HepG2 (cell line): ENCODE measurements around the gene INHBA. TPM values are rescaled to one million over a fixed set of nuclear protein-coding genes. Genes with fewer than 3 reads are reported as not detected.

Source experiments
- ATAC-seq: fragments of 200-7000 bp; cut with Tn5 transposase; 3 replicates; pipeline ENCODE4 v1.9.1; 2020; ENCODE audit warnings: mild to moderate bottlenecking, moderate library complexity
- BruUV-seq: library from RNA; stranded (reverse); fragments of 400-500 nt; replicated peaks from 2 replicates; lab custom pipeline; 2021; lab: Mats Ljungman, UMichigan
- CTCF ChIA-PET: fragments of 300-600 bp; formaldehyde crosslinking; extraction: SDS; loops from one replicate; lab custom pipeline; 2021; ENCODE audit warnings: low total read pairs, inconsistent platforms, low intra/inter-chr PET ratio; lab: Yijun Ruan, JAX
- POLR2A ChIA-PET: fragments of 350-600 bp; sonication (Branson Sonifier 250); formaldehyde crosslinking; loops from one replicate; lab custom pipeline; 2020; ENCODE audit warnings: antibody characterized with exemption, inconsistent platforms; lab: Yijun Ruan, JAX
- DNase-seq: peaks from one replicate; pipeline ENCODE4 v3.0.0-alpha.2; 2015; ENCODE audit warnings: low spot score
- FAIRE-seq: peaks from 3 replicates; lab custom pipeline; 2011; peaks lifted over from hg19 to GRCh38; lab: Jason Lieb, UNC
- H2AFZ ChIP-seq: one replicate; pipeline ENCODE4 v1.6.1; 2011; ENCODE audit warnings: low read length, inconsistent platforms
- H3K27ac ChIP-seq: fragments of 300-600 bp; 3 replicates; pipeline ENCODE4 v1.8.0; 2011; ENCODE audit warnings: mixed run types, mild to moderate bottlenecking, mixed read lengths, low read length, inconsistent platforms; ENCODE audit not compliant: insufficient read depth; ENCODE audit errors: extremely low read length
- H3K27me3 ChIP-seq, 2 experiments: fragments of 200-600 bp in 1 of 2; 2 replicates in 1 of 2; 3 replicates in 1 of 2; pipeline versions ENCODE4 v1.6.0 to v1.8.0; 2011; ENCODE audit warnings: low read length in 2 of 2, mild to moderate bottlenecking in 2 of 2, moderate library complexity in 2 of 2, inconsistent platforms in 1 of 2; ENCODE audit not compliant: insufficient read depth in 2 of 2, control insufficient read depth in 1 of 2
- H3K36me3 ChIP-seq, 2 experiments: fragments of 200-600 bp in 1 of 2; replicated peaks in 1 of 2; 2 replicates in 1 of 2; 3 replicates in 1 of 2; pipeline versions ENCODE4 v1.5.1 to v1.8.0; 2011; ENCODE audit warnings: low read length in 2 of 2, inconsistent platforms in 1 of 2; ENCODE audit not compliant: insufficient read depth in 2 of 2, control insufficient read depth in 1 of 2
- H3K4me1 ChIP-seq: 2 replicates; pipeline ENCODE4 v1.5.1; 2012; ENCODE audit warnings: low read length, inconsistent platforms; ENCODE audit not compliant: insufficient read depth
- H3K4me2 ChIP-seq: 2 replicates; pipeline ENCODE4 v1.6.0; 2011; ENCODE audit warnings: low read depth, low read length, inconsistent platforms
- H3K4me3 ChIP-seq, 3 experiments: fragments of 200-600 bp in 1 of 3; sonication (generic), shearing (Covaris generic) in 1 of 3; replicated peaks in 1 of 3; 2 replicates each; pipeline ENCODE4 v1.5.1; 2011 to 2016; ENCODE audit warnings: low read length in 3 of 3, inconsistent platforms in 2 of 3, low read depth in 2 of 3, mild to moderate bottlenecking in 2 of 3, control low read depth in 1 of 3, mixed read lengths in 1 of 3; ENCODE audit not compliant: insufficient read depth in 1 of 3
- H3K79me2 ChIP-seq: one replicate; pipeline ENCODE4 v1.6.1; 2011; ENCODE audit warnings: low read length, inconsistent platforms; ENCODE audit not compliant: insufficient read depth
- H3K9ac ChIP-seq: 2 replicates; pipeline ENCODE4 v1.6.0; 2011; ENCODE audit warnings: mild to moderate bottlenecking, low read depth, low read length, inconsistent platforms; ENCODE audit not compliant: insufficient read depth
- H3K9me3 ChIP-seq: 2 replicates; pipeline ENCODE4 v1.5.1; 2012; ENCODE audit warnings: mild to moderate bottlenecking, low read length
- H4K20me1 ChIP-seq: 2 replicates; pipeline ENCODE4 v1.6.0; 2011; ENCODE audit warnings: inconsistent platforms, mild to moderate bottlenecking, low read length, moderate library complexity; ENCODE audit not compliant: insufficient read depth
- ATF1 ChIP-seq: IDR thresholded peaks from 2 replicates; pipeline ENCODE4 v1.6.1; 2016; ENCODE audit warnings: mild to moderate bottlenecking, control low read depth
- DR1 ChIP-seq: sonication (generic); formaldehyde crosslinking; IDR thresholded peaks from 2 replicates; pipeline ENCODE4 v1.8.0; 2021; ENCODE audit warnings: mild to moderate bottlenecking, missing genetic modification reagents, inconsistent platforms
- FOSL1 ChIP-seq: sonication (generic); formaldehyde crosslinking; IDR thresholded peaks from 2 replicates; pipeline ENCODE4 v1.9.0; 2021; ENCODE audit warnings: missing genetic modification reagents, borderline replicate concordance
- GRHL1 ChIP-seq: sonication (generic); formaldehyde crosslinking; conservative IDR thresholded peaks from 2 replicates; pipeline ENCODE4 v1.8.0; 2022; ENCODE audit warnings: missing genetic modification reagents
- GZF1 ChIP-seq: sonication (generic); formaldehyde crosslinking; IDR thresholded peaks from 2 replicates; pipeline ENCODE4 v1.5.1; 2020; ENCODE audit warnings: mild to moderate bottlenecking, missing genetic modification reagents
- HOMEZ ChIP-seq: IDR thresholded peaks from 2 replicates; pipeline ENCODE4 v1.6.1; 2016; ENCODE audit warnings: low read depth
- MXD1 ChIP-seq: sonication (generic); formaldehyde crosslinking; IDR thresholded peaks from 2 replicates; pipeline ENCODE4 v1.4.0; 2020; ENCODE audit warnings: mild to moderate bottlenecking, missing genetic modification reagents
- PHF21A ChIP-seq: sonication (generic); formaldehyde crosslinking; IDR thresholded peaks from 2 replicates; pipeline ENCODE4 v1.5.0; 2020; ENCODE audit warnings: mild to moderate bottlenecking, missing genetic modification reagents
- RNF219 ChIP-seq: sonication (generic); formaldehyde crosslinking; IDR thresholded peaks from 2 replicates; pipeline ENCODE4 v1.5.0; 2020; ENCODE audit warnings: mild to moderate bottlenecking, missing genetic modification reagents
- SMARCE1 ChIP-seq: fragments of 450-650 bp; IDR thresholded peaks from 2 replicates; pipeline ENCODE4 v1.6.1; 2017; ENCODE audit warnings: borderline replicate concordance
- TARDBP ChIP-seq: sonication (generic); formaldehyde crosslinking; IDR thresholded peaks from 2 replicates; pipeline ENCODE4 v1.8.0; 2022; ENCODE audit warnings: mild to moderate bottlenecking, missing genetic modification reagents
- ZNF121 ChIP-seq: sonication (generic); formaldehyde crosslinking; IDR thresholded peaks from 2 replicates; pipeline ENCODE4 v1.5.0; 2020; ENCODE audit warnings: mild to moderate bottlenecking, missing genetic modification reagents
- ZNF335 ChIP-seq: sonication (generic); formaldehyde crosslinking; IDR thresholded peaks from 2 replicates; pipeline ENCODE4 v1.4.0; 2020; ENCODE audit warnings: missing genetic modification reagents
- ZNF749 ChIP-seq: sonication (generic); formaldehyde crosslinking; IDR thresholded peaks from 2 replicates; pipeline ENCODE4 v1.8.0; 2022; ENCODE audit warnings: mild to moderate bottlenecking, missing genetic modification reagents, moderate library complexity, borderline replicate concordance
- ZUFSP ChIP-seq: sonication (generic); formaldehyde crosslinking; IDR thresholded peaks from 2 replicates; pipeline ENCODE4 v1.9.0; 2021; ENCODE audit warnings: missing genetic modification reagents, mild to moderate bottlenecking, borderline replicate concordance
- WGBS: methylation state at CpG from one replicate; pipeline ENCODE4 v1.1.6; 2017; ENCODE audit warnings: low lambda C conversion rate; 5-methylcytosine and 5-hydroxymethylcytosine counted together
- in situ Hi-C: cut with HindIII; loops from 2 replicates; pipeline ENCODE4 v1.10.0; 2017; ENCODE audit warnings: low pct_unique_long_range_greater_than_20kb; ENCODE audit not compliant: extremely low pct_ligation_motif_present
- intact Hi-C: fragments of 100-400 bp; cut with micrococcal nuclease; formaldehyde crosslinking; loops from one replicate; pipeline ENCODE4 v1.10.0; 2022; ENCODE audit not compliant: unreplicated experiment
- polyA plus RNA-seq, 8 experiments: library from polyadenylated mRNA; depleted of rRNA in 3 of 8; stranded (reverse) in 7 of 8; unstranded in 1 of 8; fragments of >200 nt; fragmentation: Illumina TruSeq in 4 of 8; extraction: Trizol in 4 of 8; gene quantifications; 2 replicates each; pipeline versions ENCODE4 v1.2.1 to v1.2.3, GENCODE V29; 2011 to 2016; ENCODE audit warnings: low read depth in 4 of 8, missing spikeins in 1 of 8, mixed read lengths in 1 of 8; ENCODE audit not compliant: insufficient read depth in 1 of 8
- total RNA-seq, 5 experiments: library from RNA; depleted of rRNA; stranded (reverse); fragments of >200 nt; fragmentation: Illumina TruSeq; extraction: Trizol; gene quantifications; 2 replicates each; pipeline ENCODE4 v1.2.3, GENCODE V29; 2016; ENCODE audit warnings: low read depth in 1 of 5

Gene INHBA
- total and polyA plus RNA-seq, 2 of the 13 experiments (the other 11 are each of a cell fraction or from before 2014, with no cell fraction given), result not detected

GRCh38 chr7:41701068-41701941 lies 1.6 kb downstream of the INHBA start:
- Histone ChIP-seq H2AFZ (no peak overlapping the region), H3K4me2 (no peak overlapping the region), H3K36me3 (no peaks in the 10 kb centered on the region), H3K79me2 (no peaks in the 10 kb centered on the region), H3K4me1 (peaks cover 15% of the 10 kb centered on the region), H3K27me3 (peaks cover 0 to 7% of the 10 kb centered on the region in 2 experiments; a peak in 2 of 5 replicates), H4K20me1 (no peaks in the 10 kb centered on the region), H3K27ac (no peak overlapping the region), H3K9me3 (no peaks in the 10 kb centered on the region), H3K4me3 (no peak overlapping the region), H3K9ac (no peak overlapping the region)
- ATAC-seq, result no peak
- BruUV-seq, result no TSS peak
- DNase-seq, result no peak
- intact Hi-C loops, result no loop called here
- in situ Hi-C loops, result loop anchor here (10.0 to 25.0 kb wide), 2 partner anchors 1377 to 1464 kb away; no protein-coding TSS in a partner anchor
- ChIA-PET POLR2A (no interaction called here), CTCF (no interaction called here)
- no peak for FAIRE-seq
- 41% methylated on average over 12 of the region's 13 CpGs for WGBS
- TF ChIP-seq ATF1 (CRISPR knock-in tag) (no peak), MXD1 (CRISPR knock-in tag) (no peak), HOMEZ (no peak), GZF1 (CRISPR knock-in tag) (no peak), RNF219 (no peak), SMARCE1 (no peak), ZNF121 (CRISPR knock-in tag) (no peak), DR1 (CRISPR knock-in tag) (no peak), FOSL1 (no peak), TARDBP (CRISPR knock-in tag) (no peak), ZUFSP (CRISPR knock-in tag) (no peak), PHF21A (CRISPR knock-in tag) (no peak), ZNF335 (CRISPR knock-in tag) (no peak), GRHL1 (CRISPR knock-in tag) (no peak), ZNF749 (CRISPR knock-in tag) (no peak)
